HL-60 (cell line): ENCODE results near the gene NUDT2.

ENCODE experiments used
- CTCF ChIP-seq: IDR thresholded peaks from one replicate; pipeline ENCODE4 v1.5.1; 2011; ENCODE audit warnings: low read length, control low read depth, inconsistent platforms; ENCODE audit not compliant: insufficient read depth
- GABPA ChIP-seq: IDR thresholded peaks from 2 replicates; pipeline ENCODE4 v1.6.1; 2012; ENCODE audit warnings: low read depth
- POLR2AphosphoS5 ChIP-seq: IDR thresholded peaks from 2 replicates; pipeline ENCODE4 v1.6.1; 2012; ENCODE audit warnings: low read depth
- REST ChIP-seq: IDR thresholded peaks from 2 replicates; pipeline ENCODE4 v1.6.1; 2012; ENCODE audit warnings: low read depth; ENCODE audit not compliant: insufficient replicate concordance
- SPI1 ChIP-seq: IDR thresholded peaks from 2 replicates; pipeline ENCODE4 v1.6.1; 2012; ENCODE audit warnings: low read depth, mild to moderate bottlenecking, borderline replicate concordance

- TF ChIP-seq CTCF (no peak), POLR2AphosphoS5 (no peak), REST (no peak), SPI1 (no peak), GABPA (no peak)
Observed at GRCh38 chr9:34291423-34291822, 37.9 kb upstream of the NUDT2 start.
